Islet precursor cell (in vitro differentiated cells): ENCODE data around the gene A4GNT.

Experiments used
- DNase-seq: peaks from one replicate; pipeline ENCODE4 v3.0.0-alpha.2; 2018

Gene A4GNT

DNA sequence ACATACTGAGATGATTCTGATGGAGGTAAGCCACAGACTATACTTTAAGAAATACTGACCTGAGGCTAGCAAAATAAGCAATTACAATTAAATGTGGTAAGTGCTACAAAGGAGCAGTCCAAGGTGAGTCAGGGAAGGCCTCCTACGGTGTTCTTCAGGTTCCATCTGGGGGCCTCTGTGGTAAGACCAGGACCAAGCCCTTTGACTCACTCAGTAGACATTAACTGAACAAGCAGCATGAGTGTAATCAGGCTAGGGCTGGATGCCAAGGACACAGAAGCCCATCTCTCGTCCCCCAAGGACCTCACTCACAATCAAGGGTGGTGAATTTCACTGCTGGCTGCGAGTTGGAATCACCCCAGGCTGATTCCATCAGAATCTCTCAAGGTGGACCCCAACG, 54.1 kb downstream of the A4GNT start:
- DNase-seq: no peak
